Right forelimb (tissue), 1 donor: ENCODE measurements around the gene ROS1.
"Not testable (repeated sequence)": the region's sequence is repeated elsewhere in the genome, so short reads cannot be mapped to it uniquely, and the experiment has no call there.

Source experiments
- DNase-seq: peaks from one replicate; pipeline ENCODE4 v3.0.0-alpha.2; 2018

The ROS1 gene

GRCh38 chr6:117265410-117266256 is 160.1 kb downstream of the ROS1 start, which contains the start of gene VGLL2:
TSS of gene VGLL2 (plus strand) at chr6:117265558. CDS start at chr6:117265764, 206 bp downstream.
- DNase-seq: peak; percentile 85

DNA sequence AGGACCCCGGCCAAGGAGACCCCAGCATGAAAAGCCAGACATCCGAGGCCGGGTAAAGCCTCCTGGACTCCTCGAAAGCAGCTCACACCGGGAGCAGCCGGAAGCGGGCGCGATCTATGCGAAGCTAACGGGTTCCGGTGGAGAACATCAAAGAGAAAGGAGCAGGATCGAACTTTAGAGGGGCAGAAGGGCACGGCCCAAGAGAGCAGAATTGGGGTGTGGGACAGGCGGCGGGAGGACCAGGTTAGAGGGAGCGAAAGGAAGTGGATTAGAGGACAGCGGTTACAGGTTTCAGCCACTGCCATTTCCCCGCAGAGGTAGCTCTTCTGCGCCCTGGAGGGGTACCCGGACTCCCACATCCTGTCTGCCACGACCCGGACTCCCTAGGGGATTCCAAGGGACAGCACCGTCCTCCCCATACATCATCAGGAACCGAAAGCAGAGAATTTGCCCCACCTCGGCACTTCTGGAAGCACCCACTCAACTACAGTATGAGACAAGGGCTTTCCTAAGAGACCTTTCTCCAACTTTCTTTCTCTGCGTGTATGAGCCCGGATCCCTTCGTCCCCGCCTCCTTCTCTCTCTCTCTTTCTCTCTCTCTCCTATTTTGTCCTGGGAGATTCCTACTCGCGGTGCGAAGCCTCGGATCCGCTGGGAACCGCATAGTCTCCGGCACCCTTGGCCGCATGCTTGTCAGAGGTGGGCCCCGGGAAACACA is 160.9 kb downstream of the ROS1 start:
- peak; percentile 63 for DNase-seq

DNA sequence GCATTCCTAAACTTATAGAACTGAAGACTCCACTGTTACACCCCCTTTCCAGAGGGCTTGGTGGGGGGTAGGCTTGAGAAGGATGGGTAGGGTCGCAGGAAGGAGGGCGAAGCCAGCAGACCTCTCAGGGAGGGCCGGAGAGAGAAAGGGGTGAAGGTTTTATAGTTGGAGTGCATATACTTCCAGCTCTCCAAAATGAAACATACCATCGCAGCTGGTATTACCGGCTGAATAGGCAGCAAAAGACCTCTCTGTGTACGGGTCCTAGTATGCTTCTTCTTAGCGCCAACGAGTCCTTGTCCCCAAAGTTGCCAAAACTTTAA is 161.4 kb downstream of the ROS1 start:
- no peak for DNase-seq

DNA sequence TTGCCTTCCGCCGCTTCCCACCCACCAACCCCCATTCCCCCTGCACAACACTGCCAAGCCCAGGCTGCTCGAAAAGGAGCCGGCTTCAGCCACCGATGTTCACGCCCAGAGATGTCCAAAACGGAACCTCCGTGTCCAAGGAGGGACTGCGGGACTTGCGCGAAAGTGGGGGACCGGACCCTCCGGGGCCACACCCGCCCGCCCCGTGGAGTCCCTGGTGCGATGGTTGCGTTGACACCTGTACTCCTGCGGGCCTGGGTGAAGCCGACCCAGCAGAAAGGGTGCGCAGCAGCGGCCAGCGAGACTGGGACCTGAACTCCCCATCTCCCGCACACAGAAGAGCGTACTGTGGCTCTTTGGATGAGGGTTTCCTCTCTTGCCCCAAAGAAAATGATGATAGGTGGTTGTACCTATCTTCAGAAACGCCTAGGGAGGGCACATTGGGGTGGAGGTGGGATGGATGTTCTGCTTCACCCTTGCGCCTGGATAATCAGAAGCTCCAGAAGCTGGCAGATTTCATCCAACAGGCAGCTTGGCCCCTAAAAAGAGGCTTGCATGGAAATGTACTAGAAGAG is 162.3 kb downstream of the ROS1 start:
- DNase-seq: no peak

GRCh38 chr6:117262799-117263198 is 162.9 kb downstream of the ROS1 start:
- DNase-seq: no peak

DNA sequence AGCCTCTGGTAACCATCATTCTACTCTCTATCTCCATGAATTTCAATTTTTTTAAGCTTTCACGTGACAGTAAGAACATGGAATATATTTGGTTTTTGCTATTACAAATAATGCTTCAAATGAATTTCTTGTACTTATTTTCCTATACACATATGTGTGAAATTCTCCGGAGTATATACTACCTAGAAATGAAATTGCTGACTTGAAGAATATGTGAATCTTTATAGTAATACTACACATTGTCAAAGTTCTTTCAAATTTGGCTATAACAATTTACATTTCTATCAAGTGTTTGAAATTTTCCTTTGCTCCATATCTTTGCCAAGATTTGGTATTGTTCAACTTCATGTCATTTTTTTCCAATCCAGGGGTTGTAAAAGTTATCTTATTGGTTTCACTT is 172.0 kb downstream of the ROS1 start:
- no peak for DNase-seq

DNA sequence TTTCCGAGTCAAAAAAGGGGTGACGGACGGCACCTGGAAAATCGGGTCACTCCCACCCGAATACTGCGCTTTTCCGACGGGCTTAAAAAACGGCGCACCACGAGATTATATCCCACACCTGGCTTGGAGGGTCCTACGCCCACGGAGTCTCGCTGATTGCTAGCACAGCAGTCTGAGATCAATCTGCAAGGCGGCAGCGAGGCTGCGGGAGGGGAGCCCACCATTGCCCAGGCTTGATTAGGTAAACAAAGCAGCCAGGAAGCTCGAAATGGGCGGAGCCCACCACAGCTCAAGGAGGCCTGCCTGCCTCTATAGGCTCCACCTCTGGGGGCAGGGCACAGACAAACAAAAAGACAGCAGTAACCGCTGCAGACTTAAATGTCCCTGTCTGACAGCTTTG is 180.8 kb downstream of the ROS1 start:
- DNase-seq: not testable (repeated sequence)

- not testable (repeated sequence) for DNase-seq
Observed at GRCh38 chr6:117244571-117244970, 181.2 kb downstream of the ROS1 start.
